Measurements from ENCODE around the gene TMEM233. TPM values are rescaled to one million over a fixed set of nuclear protein-coding genes. Genes with fewer than 3 reads are reported as not detected.

Gene TMEM233
- total RNA-seq, 5 donors from 2014 or later (not counting 1 experiment from before 2014, with no cell fraction given) = not detected

- Mint-ChIP-seq H3K4me1 (peaks cover 0 to under 1% (median 0%) of the 10 kb centered on the region in 3 donors), H3K27ac (no peak overlapping the region), H3K9me3 (no peaks in the 10 kb centered on the region), H3K36me3 (no peaks in the 10 kb centered on the region), H3K4me3 (no peak overlapping the region), H3K27me3 (peaks cover 35 to 60% of the 10 kb centered on the region in 2 donors)
- no peak for ATAC-seq (replicated peaks in 1 of 4)
- DNase-seq = no peak
- Histone ChIP-seq H3K27me3 (replicated peaks in 1 of 2; ENCODE audit: control insufficient read depth in 2 of 2, extremely low read depth in 1 of 2, insufficient read depth in 2 of 2, low read length in 1 of 2) (peaks cover 2 to 26% of the 10 kb centered on the region in 2 experiments), H3K4me3 (ENCODE audit: control insufficient read depth in 1 of 2, extremely low read depth in 1 of 2, low read length in 1 of 2) (no peak overlapping the region), H3K9me3 (no peaks in the 10 kb centered on the region), H3K36me3 (ENCODE audit: control insufficient read depth in 2 of 2, extremely low read depth in 1 of 2, insufficient read depth in 1 of 2, low read length in 1 of 2) (no peaks in the 10 kb centered on the region), H3K4me1 (ENCODE audit: control insufficient read depth in 1 of 2, extremely low read depth in 1 of 2, insufficient read depth in 2 of 2, low read length in 2 of 2) (no peaks in the 10 kb centered on the region), H3K27ac (ENCODE audit: low read length) (no peak overlapping the region)
- POLR2A ChIA-PET = no interaction called here
- CTCF ChIA-PET = no interaction called here
- no CpG with 5 or more reads among the region's 1 CpG for WGBS (ENCODE audit: insufficient coverage)
These were observed 4.5 kb upstream of the TMEM233 start for GRCh38 chr12:119589097-119589496.

DNA sequence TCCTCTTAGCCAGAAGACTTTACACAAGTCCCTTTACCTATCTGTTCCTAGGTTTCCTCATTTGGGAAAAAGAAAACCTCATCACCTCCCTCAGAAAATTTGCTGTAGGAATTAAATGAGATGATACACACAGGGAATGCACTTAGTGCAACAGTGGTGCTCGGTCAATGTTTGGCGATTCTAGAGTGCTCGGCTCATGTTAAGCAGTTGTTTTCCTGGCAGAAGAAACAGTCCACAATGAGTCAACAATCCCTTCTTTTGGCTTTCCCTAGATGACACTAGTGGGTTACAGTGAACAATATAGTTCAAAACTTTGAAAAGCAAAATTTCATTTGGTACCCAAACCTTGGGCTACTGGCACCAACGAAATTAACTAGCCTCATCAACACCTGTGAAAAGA lies 3.9 kb upstream of the TMEM233 start:
- no peaks in the 10 kb centered on the region for H3K9me3 ChIP-seq
- peaks cover 39 to 63% of the 10 kb centered on the region in 2 donors for H3K27me3 Mint-ChIP-seq
- H3K4me3 Mint-ChIP-seq = no peak overlapping the region
- no peak overlapping the region for H3K4me3 ChIP-seq (ENCODE audit: control insufficient read depth in 1 of 2, extremely low read depth in 1 of 2, low read length in 1 of 2)
- no peak overlapping the region for H3K27ac ChIP-seq (ENCODE audit: low read length)
- H3K27ac Mint-ChIP-seq = no peak overlapping the region
- H3K9me3 Mint-ChIP-seq = no peaks in the 10 kb centered on the region
- no peak for ATAC-seq (replicated peaks in 1 of 4)
- H3K27me3 ChIP-seq (replicated peaks in 1 of 2; ENCODE audit: control insufficient read depth in 2 of 2, extremely low read depth in 1 of 2, insufficient read depth in 2 of 2, low read length in 1 of 2) = peaks cover 2 to 31% of the 10 kb centered on the region in 2 experiments
- no peak for DNase-seq
- WGBS (ENCODE audit: insufficient coverage) = 94% methylated on average over 3 of the region's 4 CpGs
- peaks cover 0 to 5% (median 4%) of the 10 kb centered on the region in 3 donors for H3K4me1 Mint-ChIP-seq
- ChIA-PET CTCF (no interaction called here), POLR2A (no interaction called here)
- no peaks in the 10 kb centered on the region for H3K36me3 Mint-ChIP-seq
- H3K4me1 ChIP-seq (ENCODE audit: control insufficient read depth in 1 of 2, extremely low read depth in 1 of 2, insufficient read depth in 2 of 2, low read length in 2 of 2) = no peaks in the 10 kb centered on the region
- no peaks in the 10 kb centered on the region for H3K36me3 ChIP-seq (ENCODE audit: control insufficient read depth in 2 of 2, extremely low read depth in 1 of 2, insufficient read depth in 1 of 2, low read length in 1 of 2)

DNA sequence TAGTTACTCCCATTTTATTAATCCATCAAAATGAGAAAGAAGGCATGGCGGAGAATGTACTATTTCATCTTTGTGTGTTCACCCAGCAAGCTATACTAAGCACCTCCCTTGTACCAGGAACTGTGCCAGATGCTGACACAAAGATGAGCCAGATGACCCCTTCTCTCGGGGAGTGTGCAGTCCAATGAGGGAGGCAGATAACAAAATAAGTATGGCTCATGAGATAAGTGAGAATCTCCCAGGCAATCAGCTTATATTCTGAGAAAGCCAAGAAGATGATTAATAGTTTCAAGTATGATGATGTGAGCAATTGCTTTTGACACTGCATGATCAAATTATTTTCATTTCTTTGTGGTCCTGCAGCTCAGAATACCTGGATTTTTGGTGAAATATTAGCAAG lies 1.3 kb upstream of the TMEM233 start:
- Mint-ChIP-seq H3K36me3 (no peaks in the 10 kb centered on the region), H3K4me1 (peaks cover 12 to 19% (median 15%) of the 10 kb centered on the region in 3 donors)

DNA sequence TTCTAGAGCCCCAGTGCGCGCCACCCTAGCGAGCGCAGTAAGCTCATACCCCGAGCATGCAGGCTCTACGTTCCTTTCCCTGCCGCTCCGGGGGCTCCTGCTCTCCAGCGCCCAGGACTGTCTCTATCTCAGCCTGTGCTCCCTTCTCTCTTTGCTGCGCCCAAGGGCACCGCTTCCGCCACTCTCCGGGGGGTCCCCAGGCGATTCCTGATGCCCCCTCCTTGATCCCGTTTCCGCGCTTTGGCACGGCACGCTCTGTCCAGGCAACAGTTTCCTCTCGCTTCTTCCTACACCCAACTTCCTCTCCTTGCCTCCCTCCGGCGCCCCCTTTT lies 791 bp downstream of the TMEM233 start:
- no peak for ATAC-seq (replicated peaks in 1 of 4)
- H3K27ac Mint-ChIP-seq = no peak overlapping the region
- peaks cover 16 to 36% of the 10 kb centered on the region in 2 experiments for H3K27me3 ChIP-seq (replicated peaks in 1 of 2; ENCODE audit: control insufficient read depth in 2 of 2, extremely low read depth in 1 of 2, insufficient read depth in 2 of 2, low read length in 1 of 2)
- H3K27ac ChIP-seq (ENCODE audit: low read length) = no peak overlapping the region
- H3K4me3 ChIP-seq (ENCODE audit: control insufficient read depth in 1 of 2, extremely low read depth in 1 of 2, low read length in 1 of 2) = no peak overlapping the region
- WGBS (ENCODE audit: insufficient coverage) = 5% methylated on average over 22 of the region's 22 CpGs
- no peak for DNase-seq
- ChIA-PET CTCF (no interaction called here), POLR2A (no interaction called here)
- H3K4me3 Mint-ChIP-seq = no peak overlapping the region
- peaks cover 12 to 19% (median 15%) of the 10 kb centered on the region in 3 donors for H3K4me1 Mint-ChIP-seq
- H3K4me1 ChIP-seq (ENCODE audit: control insufficient read depth in 1 of 2, extremely low read depth in 1 of 2, insufficient read depth in 2 of 2, low read length in 2 of 2) = peaks cover 0 to 6% of the 10 kb centered on the region in 2 experiments
- H3K36me3 ChIP-seq (ENCODE audit: control insufficient read depth in 2 of 2, extremely low read depth in 1 of 2, insufficient read depth in 1 of 2, low read length in 1 of 2) = no peaks in the 10 kb centered on the region
- no peaks in the 10 kb centered on the region for H3K9me3 ChIP-seq
- H3K36me3 Mint-ChIP-seq = no peaks in the 10 kb centered on the region
- no peaks in the 10 kb centered on the region for H3K9me3 Mint-ChIP-seq
- peaks cover 68 to 81% of the 10 kb centered on the region in 2 donors for H3K27me3 Mint-ChIP-seq

More for the DNA sequence above, 1.3 kb upstream of the TMEM233 start:
- no peak overlapping the region for H3K27ac ChIP-seq (ENCODE audit: low read length)
- H3K9me3 ChIP-seq = no peaks in the 10 kb centered on the region
- H3K9me3 Mint-ChIP-seq = no peaks in the 10 kb centered on the region
- DNase-seq (no peak), ATAC-seq (replicated peaks in 1 of 4) (no peak)
- no CpG with 5 or more reads among the region's 2 CpGs for WGBS (ENCODE audit: insufficient coverage)
- no peak overlapping the region for H3K27ac Mint-ChIP-seq
- CTCF ChIA-PET = no interaction called here
- no peak overlapping the region for H3K4me3 Mint-ChIP-seq
- peaks cover 12 to 36% of the 10 kb centered on the region in 2 experiments for H3K27me3 ChIP-seq (replicated peaks in 1 of 2; ENCODE audit: control insufficient read depth in 2 of 2, extremely low read depth in 1 of 2, insufficient read depth in 2 of 2, low read length in 1 of 2)
- H3K4me1 ChIP-seq (ENCODE audit: control insufficient read depth in 1 of 2, extremely low read depth in 1 of 2, insufficient read depth in 2 of 2, low read length in 2 of 2) = peaks cover 0 to 6% of the 10 kb centered on the region in 2 experiments
- no peaks in the 10 kb centered on the region for H3K36me3 ChIP-seq (ENCODE audit: control insufficient read depth in 2 of 2, extremely low read depth in 1 of 2, insufficient read depth in 1 of 2, low read length in 1 of 2)
- H3K27me3 Mint-ChIP-seq = peaks cover 55 to 78% of the 10 kb centered on the region in 2 donors
- H3K4me3 ChIP-seq (ENCODE audit: control insufficient read depth in 1 of 2, extremely low read depth in 1 of 2, low read length in 1 of 2) = no peak overlapping the region
- POLR2A ChIA-PET = no interaction called here

- peaks cover 12 to 19% (median 15%) of the 10 kb centered on the region in 3 donors for H3K4me1 Mint-ChIP-seq
- Histone ChIP-seq H3K4me1 (ENCODE audit: control insufficient read depth in 1 of 2, extremely low read depth in 1 of 2, insufficient read depth in 2 of 2, low read length in 2 of 2) (peaks cover 0 to 6% of the 10 kb centered on the region in 2 experiments), H3K27me3 (replicated peaks in 1 of 2; ENCODE audit: control insufficient read depth in 2 of 2, extremely low read depth in 1 of 2, insufficient read depth in 2 of 2, low read length in 1 of 2) (peaks cover 16 to 36% of the 10 kb centered on the region in 2 experiments), H3K9me3 (no peaks in the 10 kb centered on the region), H3K4me3 (ENCODE audit: control insufficient read depth in 1 of 2, extremely low read depth in 1 of 2, low read length in 1 of 2) (no peak overlapping the region), H3K36me3 (ENCODE audit: control insufficient read depth in 2 of 2, extremely low read depth in 1 of 2, insufficient read depth in 1 of 2, low read length in 1 of 2) (no peaks in the 10 kb centered on the region), H3K27ac (ENCODE audit: low read length) (no peak overlapping the region)
- POLR2A ChIA-PET = no interaction called here
- CTCF ChIA-PET = no interaction called here
- H3K27me3 Mint-ChIP-seq = peaks cover 74 to 80% of the 10 kb centered on the region in 2 donors
- H3K4me3 Mint-ChIP-seq = peak overlapping the region in 1 of 3 donors; percentile 17
- H3K36me3 Mint-ChIP-seq = no peaks in the 10 kb centered on the region
- DNase-seq (no peak), ATAC-seq (replicated peaks in 1 of 4) (no peak)
- no peaks in the 10 kb centered on the region for H3K9me3 Mint-ChIP-seq
- H3K27ac Mint-ChIP-seq = no peak overlapping the region
- WGBS (ENCODE audit: insufficient coverage) = 5% methylated on average over 49 of the region's 49 CpGs
These were observed 1.3 kb downstream of the TMEM233 start for GRCh38 chr12:119594772-119595445.

- CTCF ChIA-PET = no interaction called here
- WGBS (ENCODE audit: insufficient coverage) = no CpG with 5 or more reads among the region's 1 CpG
- ATAC-seq (replicated peaks in 1 of 4) = no peak
These were observed 4.6 kb downstream of the TMEM233 start for GRCh38 chr12:119598159-119598558.

More at GRCh38 chr12:119598159-119598558, 4.6 kb downstream of the TMEM233 start:
- H3K36me3 ChIP-seq (ENCODE audit: control insufficient read depth in 2 of 2, extremely low read depth in 1 of 2, insufficient read depth in 1 of 2, low read length in 1 of 2) = no peaks in the 10 kb centered on the region
- no peak overlapping the region for H3K4me3 ChIP-seq (ENCODE audit: control insufficient read depth in 1 of 2, extremely low read depth in 1 of 2, low read length in 1 of 2)
- Mint-ChIP-seq H3K27me3 (peaks cover 63 to 70% of the 10 kb centered on the region in 2 donors), H3K4me3 (no peak overlapping the region), H3K27ac (no peak overlapping the region), H3K4me1 (peaks cover 12 to 19% (median 15%) of the 10 kb centered on the region in 3 donors), H3K36me3 (no peaks in the 10 kb centered on the region), H3K9me3 (no peaks in the 10 kb centered on the region)
- peaks cover 14 to 29% of the 10 kb centered on the region in 2 experiments for H3K27me3 ChIP-seq (replicated peaks in 1 of 2; ENCODE audit: control insufficient read depth in 2 of 2, extremely low read depth in 1 of 2, insufficient read depth in 2 of 2, low read length in 1 of 2)
- POLR2A ChIA-PET = no interaction called here
- no peaks in the 10 kb centered on the region for H3K9me3 ChIP-seq
- no peak overlapping the region for H3K27ac ChIP-seq (ENCODE audit: low read length)
- H3K4me1 ChIP-seq (ENCODE audit: control insufficient read depth in 1 of 2, extremely low read depth in 1 of 2, insufficient read depth in 2 of 2, low read length in 2 of 2) = peaks cover 0 to 6% of the 10 kb centered on the region in 2 experiments
- DNase-seq = no peak
